Liver (tissue), 3 donors: ENCODE measurements around the gene AOPEP.

Experiments
- GABPA ChIP-seq, 2 donors: IDR thresholded peaks in 1 of 2; conservative IDR thresholded peaks in 1 of 2; 2 replicates each; pipeline ENCODE4 v1.6.1; 2016; ENCODE audit warnings: antibody characterized with exemption in 2 of 2, mild to moderate bottlenecking in 1 of 2, moderate library complexity in 1 of 2
- MAX ChIP-seq: IDR thresholded peaks from 2 replicates; pipeline ENCODE4 v1.6.1; 2016; ENCODE audit warnings: antibody characterized with exemption
- RAD21 ChIP-seq, 2 donors: IDR thresholded peaks; 2 replicates each; pipeline ENCODE4 v1.6.1; 2016; ENCODE audit warnings: antibody characterized with exemption in 2 of 2, mild to moderate bottlenecking in 2 of 2
- REST ChIP-seq: IDR thresholded peaks from 2 replicates; pipeline ENCODE4 v1.6.1; 2016; ENCODE audit warnings: antibody characterized with exemption, mild to moderate bottlenecking
- SP1 ChIP-seq: IDR thresholded peaks from 2 replicates; pipeline ENCODE4 v1.6.1; 2018; ENCODE audit warnings: antibody characterized with exemption, mild to moderate bottlenecking
- YY1 ChIP-seq: IDR thresholded peaks from 2 replicates; pipeline ENCODE4 v1.6.1; 2016; ENCODE audit warnings: antibody characterized with exemption, mild to moderate bottlenecking
- TF ChIP-seq, protein P1 (sequence below): fragments of 150-350 bp; IDR thresholded peaks from 2 replicates; pipeline ENCODE4 v1.5.1; 2017; ENCODE audit warnings: improper control_type of control experiment, low read depth, low read length; ENCODE audit not compliant: missing input control
- donor health status: healthy.
- donor health status: healthy.

DNA sequence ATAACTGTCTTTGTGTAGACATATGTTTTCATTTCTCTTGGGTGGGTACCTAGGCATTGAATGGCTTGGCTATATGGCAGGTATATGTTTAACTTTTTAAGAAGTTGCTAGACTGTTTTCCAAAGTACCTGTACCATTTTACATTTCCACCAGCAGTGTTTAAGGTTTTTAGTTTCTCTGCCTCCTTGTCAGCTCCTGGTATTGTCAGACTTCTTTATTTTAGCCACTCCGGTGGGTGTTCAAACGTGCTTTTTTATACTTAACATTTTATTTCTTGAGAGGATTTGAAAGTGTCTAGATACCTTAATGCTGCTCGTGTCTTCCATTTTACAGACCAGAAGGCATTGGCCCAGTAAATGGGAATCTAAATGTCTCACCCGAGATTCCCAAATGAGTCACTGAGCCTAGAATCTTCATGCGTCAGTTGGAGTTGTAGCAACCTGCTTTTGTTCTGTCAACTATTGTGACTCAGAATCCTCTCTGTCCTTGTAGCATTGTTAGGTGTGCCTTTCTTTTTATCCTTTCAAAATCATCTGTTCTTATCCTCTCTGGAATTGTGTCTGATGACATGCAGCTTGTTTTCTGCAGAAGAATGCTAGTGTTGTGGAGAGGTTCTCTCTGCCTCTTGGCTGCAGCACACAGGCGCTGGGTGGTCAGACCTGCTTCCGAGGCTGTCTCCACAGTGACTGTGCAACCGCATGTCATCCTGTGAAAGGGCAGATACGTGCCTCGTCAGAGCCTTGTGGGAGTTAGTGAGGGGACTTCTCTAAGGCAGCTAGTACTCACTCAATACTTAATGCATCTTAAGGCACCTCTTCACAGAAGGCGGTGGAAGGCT, 291.8 kb downstream of the AOPEP start:
- TF ChIP-seq SP1 (no peak), RAD21 (IDR thresholded peaks at IDR 0.05) (peak in 1 of 2 donors; percentile 6), YY1 (no peak), REST (no peak), MAX (no peak), GABPA (IDR thresholded peaks at IDR 0.05 in 1 of 2, conservative IDR thresholded peaks at IDR 0.05 in 1 of 2) (no peak)
- TF ChIP-seq, protein P1, sequence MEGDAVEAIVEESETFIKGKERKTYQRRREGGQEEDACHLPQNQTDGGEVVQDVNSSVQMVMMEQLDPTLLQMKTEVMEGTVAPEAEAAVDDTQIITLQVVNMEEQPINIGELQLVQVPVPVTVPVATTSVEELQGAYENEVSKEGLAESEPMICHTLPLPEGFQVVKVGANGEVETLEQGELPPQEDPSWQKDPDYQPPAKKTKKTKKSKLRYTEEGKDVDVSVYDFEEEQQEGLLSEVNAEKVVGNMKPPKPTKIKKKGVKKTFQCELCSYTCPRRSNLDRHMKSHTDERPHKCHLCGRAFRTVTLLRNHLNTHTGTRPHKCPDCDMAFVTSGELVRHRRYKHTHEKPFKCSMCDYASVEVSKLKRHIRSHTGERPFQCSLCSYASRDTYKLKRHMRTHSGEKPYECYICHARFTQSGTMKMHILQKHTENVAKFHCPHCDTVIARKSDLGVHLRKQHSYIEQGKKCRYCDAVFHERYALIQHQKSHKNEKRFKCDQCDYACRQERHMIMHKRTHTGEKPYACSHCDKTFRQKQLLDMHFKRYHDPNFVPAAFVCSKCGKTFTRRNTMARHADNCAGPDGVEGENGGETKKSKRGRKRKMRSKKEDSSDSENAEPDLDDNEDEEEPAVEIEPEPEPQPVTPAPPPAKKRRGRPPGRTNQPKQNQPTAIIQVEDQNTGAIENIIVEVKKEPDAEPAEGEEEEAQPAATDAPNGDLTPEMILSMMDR, result no peak
